ENCODE results near the gene ZCCHC17. TPM values are rescaled to one million over a fixed set of nuclear protein-coding genes. Genes with fewer than 3 reads are reported as not detected.

The ZCCHC17 gene
- total and polyA plus RNA-seq, 2 donors (not counting 3 experiments of a cell fraction or from before 2014, with no cell fraction given) = 32.0 to 41.4 TPM

DNA sequence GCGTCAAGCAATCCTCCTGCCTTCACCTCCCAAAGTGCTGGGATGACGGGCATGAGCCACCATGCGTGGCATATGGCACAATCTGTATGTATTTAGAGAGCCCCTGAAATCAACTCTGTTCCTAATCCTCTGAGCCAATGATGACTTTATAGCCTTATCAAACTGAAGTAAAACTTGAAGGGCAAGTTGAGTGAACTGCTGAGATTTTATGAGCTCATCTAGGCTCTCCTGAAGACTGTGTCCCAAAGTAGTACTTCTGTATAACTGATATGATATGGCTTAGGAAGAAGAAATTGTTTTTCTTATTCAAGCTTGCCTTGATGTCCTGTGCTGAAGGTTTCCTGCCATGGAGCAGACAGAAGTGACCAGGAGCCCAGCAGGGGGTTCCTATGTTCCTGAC lies 33.4 kb upstream of the ZCCHC17 start:
- Histone ChIP-seq H3K36me3 (ENCODE audit: control insufficient read depth in 2 of 2, extremely low read depth in 1 of 2, insufficient read depth in 2 of 2, low read length in 2 of 2) (peaks cover 17 to 31% of the 10 kb centered on the region in 2 experiments), H3K4me3 (replicated peaks in 1 of 3; ENCODE audit: insufficient read depth in 1 of 3, low read depth in 1 of 3, low read length in 3 of 3) (no peak overlapping the region), H3K27ac (ENCODE audit: insufficient read depth, low read depth, low read length) (no peak overlapping the region), H3K9ac (replicated peaks; ENCODE audit: extremely low read depth, insufficient read depth, low read length) (no peak overlapping the region), H3K9me3 (replicated peaks; ENCODE audit: control insufficient read depth, insufficient read depth, low read length) (no peaks in the 10 kb centered on the region), H3K4me2 (ENCODE audit: insufficient read depth, low read length) (no peak overlapping the region), H4K20me1 (replicated peaks; ENCODE audit: control insufficient read depth, extremely low read depth, insufficient read depth, low read length) (no peaks in the 10 kb centered on the region), H3K4me1 (ENCODE audit: control insufficient read depth, extremely low read depth, insufficient read depth, low read length) (no peaks in the 10 kb centered on the region), H2AFZ (ENCODE audit: low read depth, low read length) (no peak overlapping the region), H3K9me1 (replicated peaks; ENCODE audit: control insufficient read depth, extremely low read depth, insufficient read depth, low read length) (no peaks in the 10 kb centered on the region), H3K27me3 (ENCODE audit: control insufficient read depth in 2 of 2, insufficient read depth in 2 of 2, low read length in 2 of 2) (no peaks in the 10 kb centered on the region), H3K79me2 (ENCODE audit: control insufficient read depth, insufficient read depth, low read length) (no peaks in the 10 kb centered on the region)
- BruUV-seq (replicated peaks) = no TSS peak
- ChIA-PET POLR2A (no interaction called here), CTCF (interaction anchor here (0.6 to 1.7 kb wide), 5 partner anchors 10 to 131 kb away, joined by 3 to 4 read pairs (median 3); no protein-coding TSS in a partner anchor)
- dilution Hi-C loops (cut with MboI; ENCODE audit: extremely low pct_ligation_motif_present, low sequenced_read_pairs) (no loop called here), intact Hi-C loops (cut with micrococcal nuclease) (no loop called here)
- FAIRE-seq (no peak), DNase-seq (ENCODE audit: low read depth, low spot score) (no peak)
- no peak for TF ChIP-seq MAX (IDR thresholded peaks at IDR 0.05; ENCODE audit: insufficient read depth, insufficient read length)

DNA sequence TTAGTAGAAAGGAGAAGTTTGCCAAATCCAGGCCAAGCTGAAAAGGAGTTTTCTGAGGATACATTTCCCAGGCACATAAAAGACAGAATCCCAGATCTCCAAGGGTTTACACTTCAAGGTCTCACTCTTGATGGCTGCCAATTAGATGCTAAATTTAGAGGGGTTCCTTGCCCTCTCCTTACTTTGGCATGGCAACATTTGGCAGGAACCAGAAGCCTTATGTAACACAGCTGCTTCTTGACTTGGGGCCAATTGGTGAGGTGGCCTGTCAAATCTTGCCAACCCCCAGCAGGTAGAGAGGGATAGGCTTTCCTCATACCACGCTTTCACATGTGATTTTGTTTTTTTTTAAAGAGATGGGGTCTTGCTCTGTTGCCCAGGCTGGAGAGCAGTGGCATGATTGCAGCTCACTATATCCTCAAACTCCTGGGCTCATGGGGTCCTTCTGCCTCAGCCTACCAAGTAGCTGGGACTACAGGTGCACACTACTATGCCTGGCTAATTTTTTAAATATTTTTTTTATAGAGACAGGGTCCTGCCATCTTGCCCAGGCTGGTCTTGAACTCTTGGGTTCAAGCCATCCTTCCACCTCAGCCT lies 31.9 kb upstream of the ZCCHC17 start:
- H3K27me3 ChIP-seq (ENCODE audit: control insufficient read depth in 2 of 2, insufficient read depth in 2 of 2, low read length in 2 of 2) = no peaks in the 10 kb centered on the region
- H3K4me2 ChIP-seq (ENCODE audit: insufficient read depth, low read length) = no peak overlapping the region
- H3K36me3 ChIP-seq (ENCODE audit: control insufficient read depth in 2 of 2, extremely low read depth in 1 of 2, insufficient read depth in 2 of 2, low read length in 2 of 2) = peaks cover 18 to 21% of the 10 kb centered on the region in 2 experiments
- H3K27ac ChIP-seq (ENCODE audit: insufficient read depth, low read depth, low read length) = no peak overlapping the region
- DNase-seq (ENCODE audit: low read depth, low spot score) (no peak), FAIRE-seq (no peak)
- dilution Hi-C loops (cut with MboI; ENCODE audit: extremely low pct_ligation_motif_present, low sequenced_read_pairs) = no loop called here
- H4K20me1 ChIP-seq (replicated peaks; ENCODE audit: control insufficient read depth, extremely low read depth, insufficient read depth, low read length) = no peaks in the 10 kb centered on the region
- BruUV-seq (replicated peaks) = no TSS peak
- no peak overlapping the region for H2AFZ ChIP-seq (ENCODE audit: low read depth, low read length)
- H3K4me3 ChIP-seq (replicated peaks in 1 of 3; ENCODE audit: insufficient read depth in 1 of 3, low read depth in 1 of 3, low read length in 3 of 3) = no peak overlapping the region
- POLR2A ChIA-PET = no interaction called here
- TF ChIP-seq POLR2AphosphoS5 (IDR thresholded peaks at IDR 0.05; ENCODE audit: insufficient read depth, low read depth, low read length) = no peak
- TF ChIP-seq POLR2A (IDR thresholded peaks at IDR 0.05; ENCODE audit: low read depth, low read length) = no peak
- TF ChIP-seq EZH2 (IDR thresholded peaks at IDR 0.05; ENCODE audit: borderline replicate concordance, low read depth, low read length, severe bottlenecking) = no peak
- H3K9ac ChIP-seq (replicated peaks; ENCODE audit: extremely low read depth, insufficient read depth, low read length) = no peak overlapping the region
- CTCF ChIA-PET = interaction anchor here (1.3 to 1.7 kb wide), 2 partner anchors 83 to 130 kb away, joined by 3 to 4 read pairs; no protein-coding TSS in a partner anchor
- no peaks in the 10 kb centered on the region for H3K4me1 ChIP-seq (ENCODE audit: control insufficient read depth, extremely low read depth, insufficient read depth, low read length)
- H3K79me2 ChIP-seq (ENCODE audit: control insufficient read depth, insufficient read depth, low read length) = no peaks in the 10 kb centered on the region
- H3K9me1 ChIP-seq (replicated peaks; ENCODE audit: control insufficient read depth, extremely low read depth, insufficient read depth, low read length) = no peaks in the 10 kb centered on the region
- H3K9me3 ChIP-seq (replicated peaks; ENCODE audit: control insufficient read depth, insufficient read depth, low read length) = no peaks in the 10 kb centered on the region
- intact Hi-C loops (cut with micrococcal nuclease) = no loop called here

Measured in endothelial cell of umbilical vein (primary cell).